Measurements from ENCODE around the gene OSBP2. TPM values are rescaled to one million over a fixed set of nuclear protein-coding genes. Genes with fewer than 3 reads are reported as not detected.

Gene OSBP2
- polyA plus RNA-seq, 1 experiment = 0.77 TPM

DNA sequence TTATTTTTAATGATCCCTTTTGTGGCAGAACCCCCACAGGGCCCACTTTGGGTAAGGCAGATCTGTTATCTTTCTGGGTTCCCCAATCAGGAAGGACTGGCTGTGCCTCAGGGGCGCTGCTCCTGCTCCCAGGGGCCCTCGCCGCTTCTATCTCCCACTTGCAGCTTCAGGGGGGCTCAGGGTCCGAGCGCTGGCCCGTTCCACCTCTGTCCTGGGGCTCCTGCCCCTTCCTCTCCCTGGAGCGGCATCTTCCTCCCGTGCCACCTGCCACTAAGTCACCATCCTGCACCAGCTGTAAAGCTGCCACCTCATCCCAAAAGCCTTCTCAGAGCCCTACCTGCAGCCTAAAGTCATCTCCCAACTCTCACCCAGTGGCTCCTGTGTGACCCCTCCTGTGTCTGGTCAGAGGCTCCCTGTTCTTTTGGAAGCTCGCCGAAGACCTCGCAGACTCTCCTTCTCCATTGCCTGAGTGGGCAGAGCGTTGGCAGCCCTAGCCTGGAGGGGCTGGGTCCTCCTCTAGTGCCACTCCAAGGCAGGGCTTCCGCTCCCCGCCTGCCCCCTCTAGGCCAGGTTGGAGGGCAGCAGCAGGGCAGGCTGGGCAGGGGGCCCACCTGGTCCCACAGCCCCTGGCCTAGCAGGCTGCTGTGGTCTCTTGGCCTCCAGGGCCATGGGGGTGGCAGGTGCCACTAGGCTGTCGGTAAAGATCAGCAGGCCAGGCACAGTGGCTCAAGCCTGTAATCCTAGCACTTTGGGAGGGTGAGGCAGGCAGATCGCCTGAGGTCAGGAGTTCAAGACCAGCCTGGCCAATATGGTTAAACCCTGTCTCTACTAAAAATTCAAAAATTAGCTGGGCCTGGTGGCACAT is 167.2 kb downstream of the OSBP2 start:
- ChIA-PET POLR2A (no interaction called here), CTCF (interaction anchor here (1.4 to 1.8 kb wide), 2 partner anchors 27 to 29 kb away, joined by 5 read pairs; no protein-coding TSS in a partner anchor)
- H3K36me3 ChIP-seq (ENCODE audit: control insufficient read depth, insufficient read depth, low read length) = no peaks in the 10 kb centered on the region
- 0 out of 2 replicates have a peak, but pooled peaks cover 2% of the 10 kb centered on the region for H3K27me3 ChIP-seq (ENCODE audit: control insufficient read depth, insufficient read depth, low read length)
- H3K4me3 ChIP-seq (ENCODE audit: low read depth, low read length) = no peak overlapping the region
- no peak for DNase-seq (ENCODE audit: low read depth)
- TF ChIP-seq, protein P1, sequence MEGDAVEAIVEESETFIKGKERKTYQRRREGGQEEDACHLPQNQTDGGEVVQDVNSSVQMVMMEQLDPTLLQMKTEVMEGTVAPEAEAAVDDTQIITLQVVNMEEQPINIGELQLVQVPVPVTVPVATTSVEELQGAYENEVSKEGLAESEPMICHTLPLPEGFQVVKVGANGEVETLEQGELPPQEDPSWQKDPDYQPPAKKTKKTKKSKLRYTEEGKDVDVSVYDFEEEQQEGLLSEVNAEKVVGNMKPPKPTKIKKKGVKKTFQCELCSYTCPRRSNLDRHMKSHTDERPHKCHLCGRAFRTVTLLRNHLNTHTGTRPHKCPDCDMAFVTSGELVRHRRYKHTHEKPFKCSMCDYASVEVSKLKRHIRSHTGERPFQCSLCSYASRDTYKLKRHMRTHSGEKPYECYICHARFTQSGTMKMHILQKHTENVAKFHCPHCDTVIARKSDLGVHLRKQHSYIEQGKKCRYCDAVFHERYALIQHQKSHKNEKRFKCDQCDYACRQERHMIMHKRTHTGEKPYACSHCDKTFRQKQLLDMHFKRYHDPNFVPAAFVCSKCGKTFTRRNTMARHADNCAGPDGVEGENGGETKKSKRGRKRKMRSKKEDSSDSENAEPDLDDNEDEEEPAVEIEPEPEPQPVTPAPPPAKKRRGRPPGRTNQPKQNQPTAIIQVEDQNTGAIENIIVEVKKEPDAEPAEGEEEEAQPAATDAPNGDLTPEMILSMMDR (IDR thresholded peaks at IDR 0.05; ENCODE audit: insufficient read depth, low read depth, low read length) = no peak

DNA sequence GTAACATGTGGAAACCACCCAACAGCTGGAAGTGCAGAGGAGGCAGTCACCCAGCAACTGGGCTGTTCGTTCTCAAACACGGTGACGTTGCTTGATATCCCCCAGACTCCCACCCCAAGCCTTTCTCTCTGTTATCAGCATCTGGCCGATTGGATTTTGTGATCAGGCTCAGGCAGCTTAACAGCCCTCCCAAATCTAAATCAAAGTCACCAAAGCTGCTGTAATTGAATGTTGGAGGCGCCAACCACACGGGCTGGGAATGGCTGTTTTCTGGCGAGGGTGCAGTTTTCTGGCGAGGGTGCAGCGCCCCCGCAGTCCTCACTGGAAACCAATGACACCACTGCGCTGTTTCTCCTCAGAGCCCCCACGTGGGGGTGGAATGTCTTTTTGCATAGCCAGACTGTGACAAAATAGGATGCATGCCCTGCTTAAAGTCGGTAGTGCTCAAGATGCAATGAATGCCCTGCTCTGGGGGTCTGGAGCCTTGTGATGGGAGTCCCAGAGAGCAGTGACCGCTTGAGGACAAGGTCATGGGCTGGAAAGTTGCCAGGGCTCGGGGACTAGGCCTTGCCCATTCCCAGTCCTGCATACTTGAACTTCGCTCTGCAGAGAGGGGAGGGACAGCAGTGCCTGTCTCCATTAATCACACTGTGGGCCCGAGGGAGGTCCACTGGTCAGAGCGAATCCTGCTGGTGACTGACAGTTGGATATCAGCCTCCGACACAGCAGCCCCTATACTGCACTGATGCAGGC is 168.6 kb downstream of the OSBP2 start:
- CTCF ChIA-PET = interaction anchor here (1.4 to 1.8 kb wide), 2 partner anchors 26 to 28 kb away, joined by 5 read pairs; no protein-coding TSS in a partner anchor
- TF ChIP-seq, protein P1 (IDR thresholded peaks at IDR 0.05; ENCODE audit: insufficient read depth, low read depth, low read length) = no peak
- Histone ChIP-seq H3K4me3 (ENCODE audit: low read depth, low read length) (no peak overlapping the region), H3K27me3 (ENCODE audit: control insufficient read depth, insufficient read depth, low read length) (0 out of 2 replicates have a peak, but pooled peaks cover 2% of the 10 kb centered on the region), H3K36me3 (ENCODE audit: control insufficient read depth, insufficient read depth, low read length) (no peaks in the 10 kb centered on the region)
- no peak for DNase-seq (ENCODE audit: low read depth)
- POLR2A ChIA-PET = no interaction called here

DNA sequence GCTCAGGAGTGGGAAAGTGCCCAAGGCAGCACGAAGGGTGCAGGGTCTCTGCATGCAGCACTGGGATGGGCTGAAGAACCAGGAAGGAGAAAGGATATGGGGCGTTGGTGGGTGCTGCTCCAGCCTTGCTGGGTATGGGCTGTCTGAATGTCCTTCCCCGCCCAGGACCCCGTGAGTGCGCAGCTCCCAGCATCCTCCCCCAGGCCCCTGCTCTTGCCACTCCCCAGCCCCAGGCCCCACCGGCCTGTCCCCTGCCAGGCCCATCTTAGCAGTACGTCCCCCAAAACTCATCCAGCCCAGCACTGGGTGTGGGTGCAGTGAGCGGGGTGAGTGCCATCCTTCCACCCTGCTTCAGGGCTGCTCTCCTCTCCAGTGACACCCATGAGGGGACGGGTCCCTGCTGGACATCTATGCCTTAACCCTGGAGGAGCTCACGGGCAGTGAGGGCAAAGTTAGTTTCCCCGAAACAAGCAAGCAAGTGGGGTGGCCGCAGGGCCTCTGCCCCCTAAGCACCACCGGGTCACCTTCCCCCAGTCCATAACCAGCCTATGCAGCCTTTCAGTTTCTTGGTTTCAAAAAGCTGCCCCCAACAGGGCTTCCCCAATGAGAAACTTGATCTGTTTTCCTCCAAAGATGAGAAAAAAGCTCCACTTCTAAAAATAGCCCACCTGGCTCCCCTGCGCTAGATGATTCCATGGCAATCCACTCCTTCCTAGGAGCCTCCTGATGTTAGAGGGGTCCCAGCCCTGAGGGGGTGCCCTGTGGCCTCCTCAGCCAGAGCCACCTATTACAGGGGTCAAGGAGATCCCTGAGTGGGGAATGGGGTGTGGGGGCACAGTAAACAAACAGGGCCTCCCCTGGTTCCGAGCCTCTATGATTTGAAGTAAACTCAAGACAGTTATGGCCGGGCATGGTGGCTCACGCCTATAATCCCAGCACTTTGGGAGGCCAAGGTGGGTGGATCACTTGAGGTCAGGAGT is 170.1 kb downstream of the OSBP2 start:
- CTCF ChIA-PET = interaction anchor here (1.7 kb wide), 1 partner anchor 25 kb away, joined by 6 read pairs; no protein-coding TSS in a partner anchor
- TF ChIP-seq, protein P1 (IDR thresholded peaks at IDR 0.05; ENCODE audit: insufficient read depth, low read depth, low read length) = no peak
- POLR2A ChIA-PET = no interaction called here
- no peaks in the 10 kb centered on the region for H3K36me3 ChIP-seq (ENCODE audit: control insufficient read depth, insufficient read depth, low read length)
- H3K27me3 ChIP-seq (ENCODE audit: control insufficient read depth, insufficient read depth, low read length) = 0 out of 2 replicates have a peak, but pooled peaks cover 2% of the 10 kb centered on the region
- H3K4me3 ChIP-seq (ENCODE audit: low read depth, low read length) = no peak overlapping the region
- DNase-seq (ENCODE audit: low read depth) = no peak

DNA sequence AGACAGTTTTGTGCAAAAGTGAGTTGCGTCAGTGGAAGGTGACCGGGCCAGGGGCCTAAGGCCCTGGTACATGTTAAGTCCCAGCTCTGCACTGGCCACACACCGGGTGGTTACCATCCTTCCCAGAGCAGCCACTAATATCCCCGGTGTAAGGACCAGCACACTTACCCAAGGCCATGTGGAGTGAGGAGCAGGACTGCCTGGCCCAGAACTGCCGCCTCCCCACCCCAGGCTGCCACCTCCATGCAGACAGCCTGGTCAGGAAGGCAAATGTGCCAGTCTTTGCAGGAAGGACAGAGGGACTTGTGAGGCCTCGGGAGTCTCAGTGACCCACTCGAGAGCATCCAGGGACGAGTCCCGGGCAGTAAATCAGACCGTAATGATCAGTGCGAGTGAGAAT is 171.0 kb downstream of the OSBP2 start:
- Histone ChIP-seq H3K36me3 (ENCODE audit: control insufficient read depth, insufficient read depth, low read length) (no peaks in the 10 kb centered on the region), H3K27me3 (ENCODE audit: control insufficient read depth, insufficient read depth, low read length) (no peaks in the 10 kb centered on the region), H3K4me3 (ENCODE audit: low read depth, low read length) (no peak overlapping the region)
- ChIA-PET CTCF (interaction anchor here (1.7 kb wide), 1 partner anchor 24 kb away, joined by 6 read pairs; no protein-coding TSS in a partner anchor), POLR2A (no interaction called here)
- TF ChIP-seq, protein P1 (IDR thresholded peaks at IDR 0.05; ENCODE audit: insufficient read depth, low read depth, low read length) = no peak
- no peak for DNase-seq (ENCODE audit: low read depth)
